K562 (cell line): Measurements from ENCODE around the gene SYNM. TPM values are rescaled to one million over a fixed set of nuclear protein-coding genes. Genes with fewer than 3 reads are reported as not detected.

Experiments used
- ATAC-seq: fragments of 200-7000 bp; cut with Tn5 transposase; 3 replicates; pipeline ENCODE4 v1.9.1; 2020; ENCODE audit warnings: moderate library complexity
- BruUV-seq: library from RNA; stranded (reverse); fragments of 400-500 nt; replicated peaks from 2 replicates; lab custom pipeline; 2021; lab: Mats Ljungman, UMichigan
- CTCF ChIA-PET: fragments of 300-600 bp; formaldehyde crosslinking; extraction: SDS; loops from one replicate; lab custom pipeline; 2021; ENCODE audit warnings: low intra/inter-chr PET ratio; lab: Yijun Ruan, JAX
- POLR2A ChIA-PET: fragments of 300-600, 350-650 bp; sonication (Branson Sonifier 250); formaldehyde crosslinking; extraction: SDS; loops from one replicate; lab custom pipeline; 2021; ENCODE audit warnings: antibody characterized with exemption, inconsistent platforms; lab: Yijun Ruan, JAX
- DNase-seq, 4 experiments: peaks; one replicate each; pipeline versions ENCODE4 v3.0.0 to v3.0.0-alpha.2; 2011 to 2018; ENCODE audit warnings: low spot score in 3 of 4, mixed read lengths in 3 of 4; ENCODE audit errors: extremely low read depth in 1 of 4
- FAIRE-seq: peaks from 2 replicates; lab custom pipeline; 2011; peaks lifted over from hg19 to GRCh38; lab: Jason Lieb, UNC
- H2AFZ ChIP-seq: 2 replicates; pipeline ENCODE4 v1.6.0; 2011; ENCODE audit warnings: low read depth, low read length, control low read depth, inconsistent platforms
- H3K27ac ChIP-seq: fragments of 200-600 bp; 3 replicates; pipeline ENCODE4 v1.8.0; 2011; ENCODE audit warnings: low read depth, mild to moderate bottlenecking, control low read depth, inconsistent platforms, low read length, moderate library complexity, mixed read lengths; ENCODE audit errors: extremely low read depth
- H3K27me3 ChIP-seq, 2 experiments: fragments of 300-600 bp in 1 of 2; 2 replicates in 1 of 2; 3 replicates in 1 of 2; pipeline versions ENCODE4 v1.6.0 to v1.8.0; 2011; ENCODE audit warnings: inconsistent platforms in 2 of 2, low read length in 2 of 2, mild to moderate bottlenecking in 1 of 2, mixed read lengths in 1 of 2, moderate library complexity in 1 of 2; ENCODE audit not compliant: control insufficient read depth in 2 of 2, insufficient read depth in 2 of 2
- H3K36me3 ChIP-seq: fragments of 300-600 bp; 3 replicates; pipeline ENCODE4 v1.8.0; 2011; ENCODE audit warnings: mild to moderate bottlenecking, low read length, inconsistent platforms; ENCODE audit not compliant: control insufficient read depth, insufficient read depth
- H3K4me1 ChIP-seq, 2 experiments: fragments of 200-600 bp in 1 of 2; replicated peaks in 1 of 2; 2 replicates in 1 of 2; 3 replicates in 1 of 2; pipeline versions ENCODE4 v1.5.1 to v1.8.0; 2011; ENCODE audit warnings: inconsistent platforms in 2 of 2, low read length in 2 of 2, mild to moderate bottlenecking in 1 of 2, mixed read lengths in 1 of 2, moderate library complexity in 1 of 2; ENCODE audit not compliant: control insufficient read depth in 2 of 2, insufficient read depth in 2 of 2
- H3K4me2 ChIP-seq: 2 replicates; pipeline ENCODE4 v1.6.1; 2011; ENCODE audit warnings: low read length, control low read depth, inconsistent platforms, mixed read lengths; ENCODE audit not compliant: insufficient read depth
- H3K4me3 ChIP-seq: fragments of 200-600 bp; sonication (generic), shearing (Covaris generic); 2 replicates; pipeline ENCODE4 v1.5.1; 2016; ENCODE audit warnings: control low read depth, inconsistent platforms
- H3K79me2 ChIP-seq: fragments of 200-600 bp; 3 replicates; pipeline ENCODE4 v1.8.0; 2011; ENCODE audit warnings: low read length, inconsistent platforms; ENCODE audit not compliant: control insufficient read depth, insufficient read depth
- H3K9ac ChIP-seq, 2 experiments: 2 replicates each; pipeline versions ENCODE4 v1.6.0 to v1.6.1; 2011; ENCODE audit warnings: low read depth in 2 of 2, low read length in 2 of 2, control low read depth in 1 of 2, inconsistent platforms in 1 of 2, mild to moderate bottlenecking in 1 of 2, mixed read lengths in 1 of 2; ENCODE audit not compliant: insufficient read depth in 1 of 2
- H3K9me1 ChIP-seq: one replicate; pipeline ENCODE4 v1.6.0; 2011; ENCODE audit warnings: inconsistent platforms, mild to moderate bottlenecking, low read length, moderate library complexity; ENCODE audit not compliant: control insufficient read depth, insufficient read depth
- H3K9me3 ChIP-seq: replicated peaks from 2 replicates; pipeline ENCODE4 v1.5.1; 2011; ENCODE audit warnings: low read depth, low read length, inconsistent platforms; ENCODE audit not compliant: control insufficient read depth, insufficient read depth
- H4K20me1 ChIP-seq: replicated peaks from 2 replicates; pipeline ENCODE4 v1.6.1; 2011; ENCODE audit warnings: low read length, inconsistent platforms, mixed read lengths; ENCODE audit not compliant: control insufficient read depth, insufficient read depth
- CC2D1A ChIP-seq: fragments of 450-650 bp; IDR thresholded peaks from 2 replicates; pipeline ENCODE4 v1.6.1; 2017; ENCODE audit warnings: mild to moderate bottlenecking
- CEBPG ChIP-seq, 3 experiments: fragments of 200-800 bp in 1 of 3; sonication (Bioruptor generic) in 1 of 3; sonication (generic) in 1 of 3; formaldehyde crosslinking in 1 of 3; IDR thresholded peaks in 2 of 3; conservative IDR thresholded peaks in 1 of 3; 2 replicates each; pipeline versions ENCODE4 v1.6.1 to v1.8.0; 2016 to 2022; ENCODE audit warnings: missing compliant biosample characterization in 2 of 3, missing genetic modification characterization in 2 of 3, mild to moderate bottlenecking in 1 of 3, missing genetic modification reagents in 1 of 3
- E4F1 ChIP-seq: fragments of 250-450 bp; sonication (Bioruptor Pico); IDR thresholded peaks from 2 replicates; pipeline ENCODE4 v1.5.0; 2021; ENCODE audit warnings: mild to moderate bottlenecking, borderline replicate concordance
- HDAC3 ChIP-seq: fragments of 450-650 bp; IDR thresholded peaks from 2 replicates; pipeline ENCODE4 v1.6.1; 2018; ENCODE audit warnings: borderline replicate concordance, mild to moderate bottlenecking, moderate library complexity; ENCODE audit not compliant: partially characterized antibody
- HES1 ChIP-seq: fragments of 450-650 bp; IDR thresholded peaks from 2 replicates; pipeline ENCODE4 v1.6.1; 2016; ENCODE audit warnings: low read depth, mild to moderate bottlenecking, moderate library complexity
- KAT2B ChIP-seq: IDR thresholded peaks from one replicate; pipeline ENCODE4 v1.6.1; 2012; ENCODE audit warnings: low read depth, mild to moderate bottlenecking, control low read depth, inconsistent platforms, low read length, moderate library complexity
- MCM7 ChIP-seq, 2 experiments: fragments of 450-650 bp; IDR thresholded peaks; 2 replicates each; pipeline ENCODE4 v1.6.1; 2016 to 2018
- POLR2B ChIP-seq: fragments of 450-650 bp; IDR thresholded peaks from 2 replicates; pipeline ENCODE4 v1.6.1; 2018; ENCODE audit warnings: low read depth; ENCODE audit not compliant: partially characterized antibody
- RAD51 ChIP-seq: fragments of 450-650 bp; IDR thresholded peaks from 2 replicates; pipeline ENCODE4 v1.7.1; 2016; ENCODE audit warnings: low read depth, mild to moderate bottlenecking, borderline replicate concordance
- SNRNP70 ChIP-seq: fragments of 200-400 bp; formaldehyde crosslinking; optimal IDR thresholded peaks from 2 replicates; pipeline ENCODE3; 2017; ENCODE audit warnings: low read depth, low read length
- SP2 ChIP-seq: IDR thresholded peaks from 2 replicates; pipeline ENCODE4 v1.6.1; 2011; ENCODE audit warnings: mild to moderate bottlenecking, low read depth, low read length, moderate library complexity; ENCODE audit not compliant: poor library complexity, severe bottlenecking; ENCODE audit errors: extremely low read depth
- SRF ChIP-seq, 2 experiments: fragments of 250-450, 450-650 bp in 1 of 2; sonication (Bioruptor Pico) in 1 of 2; sonication (generic) in 1 of 2; formaldehyde crosslinking; IDR thresholded peaks; 2 replicates each; pipeline versions ENCODE4 v1.5.0 to v1.5.1; 2020 to 2022; ENCODE audit warnings: mild to moderate bottlenecking in 1 of 2, missing genetic modification reagents in 1 of 2
- TCF15 ChIP-seq: fragments of 250-450 bp; sonication (Bioruptor Pico); IDR thresholded peaks from 2 replicates; pipeline ENCODE4 v1.8.0; 2022; ENCODE audit warnings: moderate library complexity, mild to moderate bottlenecking, inconsistent platforms
- ZNF224 ChIP-seq: sonication (generic); formaldehyde crosslinking; IDR thresholded peaks from 2 replicates; pipeline ENCODE4 v1.8.0; 2022; ENCODE audit warnings: mild to moderate bottlenecking, missing genetic modification reagents
- WGBS: fragments of 100-300 bp; shearing (Covaris generic); methylation state at CpG from one replicate; pipeline ENCODE4 v1.1.6; 2016; ENCODE audit warnings: low coverage, mixed read lengths; ENCODE audit not compliant: insufficient coverage; ENCODE audit errors: missing lambda C conversion rate; 5-methylcytosine and 5-hydroxymethylcytosine counted together
- in situ Hi-C: fragments of 300-500 bp; cut with MboI; formaldehyde crosslinking; loops from 4 replicates; pipeline ENCODE4 v1.15.0; 2018; ENCODE audit warnings: inconsistent platforms, mixed read lengths
- intact Hi-C: fragments of 100-400 bp; cut with micrococcal nuclease; formaldehyde crosslinking; loops from 2 replicates; pipeline ENCODE4 v1.14.2; 2022
- polyA plus RNA-seq, 8 experiments: library from polyadenylated mRNA; depleted of rRNA in 4 of 8; stranded (reverse) in 5 of 8; unstranded in 3 of 8; fragments of >200 nt; fragmentation: Nextera tagmentation in 2 of 8; fragmentation: Illumina TruSeq in 1 of 8; extraction: Ambion mirVana in 2 of 8; extraction: Trizol in 1 of 8; gene quantifications; 2 replicates each; pipeline versions ENCODE4 v1.2.1 to v1.2.3, GENCODE V29; 2011 to 2014; ENCODE audit warnings: inconsistent platforms in 1 of 8, missing spikeins in 1 of 8
- total RNA-seq, 7 experiments: library from RNA; depleted of rRNA in 6 of 7; stranded (reverse); fragments of >200 nt in 6 of 7; fragmentation: Illumina TruSeq in 2 of 7; extraction: Trizol in 2 of 7; gene quantifications; 2 replicates each; pipeline versions ENCODE4 v1.2.1 to v1.2.3, GENCODE V29; 2011 to 2021; ENCODE audit warnings: low replicate concordance in 1 of 7

Gene SYNM
- total and polyA plus RNA-seq, 9 of the 15 experiments (the other 6 are each of a cell fraction or from before 2014, with no cell fraction given), result 0.01 to 0.42 (median 0.13) TPM

GRCh38 chr15:99145005-99145404 is 40.1 kb downstream of the SYNM start:
- ChIA-PET POLR2A (interaction anchor here (1.3 kb wide), 1 partner anchor 11 kb away, joined by 3 read pairs; no protein-coding TSS in a partner anchor), CTCF (interaction anchor here (0.6 kb wide), 1 partner anchor 741 kb away, joined by 3 read pairs; no protein-coding TSS in a partner anchor)
- no peak overlapping the region for H3K27ac ChIP-seq

GRCh38 chr15:99145778-99146177 is 40.9 kb downstream of the SYNM start:
- H3K9me1 ChIP-seq, result no peaks in the 10 kb centered on the region
- CTCF ChIA-PET, result interaction anchor here (0.6 kb wide), 1 partner anchor 740 kb away, joined by 3 read pairs; no protein-coding TSS in a partner anchor
- in situ Hi-C loops (no loop called here), intact Hi-C loops (no loop called here)
- no peak overlapping the region for H3K4me2 ChIP-seq
- DNase-seq, result no peak
- H3K4me1 ChIP-seq, result no peaks in the 10 kb centered on the region
- H4K20me1 ChIP-seq, result no peaks in the 10 kb centered on the region
- no peak overlapping the region for H2AFZ ChIP-seq
- no peaks in the 10 kb centered on the region for H3K79me2 ChIP-seq
- no peak overlapping the region for H3K4me3 ChIP-seq
- WGBS, result 16% methylated on average over 5 of the region's 6 CpGs
- H3K27me3 ChIP-seq, result peaks cover 0 to 11% of the 10 kb centered on the region in 2 experiments; a peak in 2 of 5 replicates
- H3K36me3 ChIP-seq, result no peaks in the 10 kb centered on the region
- no peak for FAIRE-seq
- H3K27ac ChIP-seq, result no peak overlapping the region
- H3K9ac ChIP-seq, result no peak overlapping the region
- no TSS peak for BruUV-seq
- no peaks in the 10 kb centered on the region for H3K9me3 ChIP-seq
- POLR2A ChIA-PET, result interaction anchor here (0.6 to 0.8 kb wide), 2 partner anchors 11 to 30 kb away, joined by 3 to 4 read pairs; no protein-coding TSS in a partner anchor
- ATAC-seq, result no peak
- TF ChIP-seq SRF (CRISPR knock-in tag; IDR thresholded peaks at IDR 0.05), result no peak
- no peak for TF ChIP-seq RAD51
- TF ChIP-seq POLR2B, result no peak
- no peak for TF ChIP-seq CC2D1A
- no peak for TF ChIP-seq SNRNP70
- TF ChIP-seq HES1, result no peak
- no peak for TF ChIP-seq E4F1
- TF ChIP-seq HDAC3, result no peak
- TF ChIP-seq MCM7 (IDR thresholded peaks at IDR 0.05), result no peak
- TF ChIP-seq SP2, result no peak

More at GRCh38 chr15:99145005-99145404, 40.1 kb downstream of the SYNM start:
- in situ Hi-C loops (no loop called here), intact Hi-C loops (no loop called here)
- ATAC-seq (no peak), DNase-seq (no peak), FAIRE-seq (no peak)
- Histone ChIP-seq H3K4me3 (no peak overlapping the region), H3K9ac (no peak overlapping the region), H3K79me2 (no peaks in the 10 kb centered on the region), H3K4me1 (no peaks in the 10 kb centered on the region), H3K36me3 (no peaks in the 10 kb centered on the region), H3K27me3 (peaks cover 0 to 11% of the 10 kb centered on the region in 2 experiments; a peak in 2 of 5 replicates), H3K9me3 (no peaks in the 10 kb centered on the region), H3K9me1 (no peaks in the 10 kb centered on the region), H2AFZ (no peak overlapping the region), H4K20me1 (no peaks in the 10 kb centered on the region), H3K4me2 (no peak overlapping the region)
- no peak for TF ChIP-seq ZNF224
- no peak for TF ChIP-seq CEBPG (CRISPR knock-in tag; IDR thresholded peaks at IDR 0.05)
- TF ChIP-seq CEBPG (tag; conservative IDR thresholded peaks at IDR 0.05 in 1 of 2, IDR thresholded peaks at IDR 0.05 in 1 of 2), result no peak
- TF ChIP-seq KAT2B, result no peak
- no peak for TF ChIP-seq TCF15 (CRISPR knock-in tag)
- no TSS peak for BruUV-seq
- 14% methylated on average over 8 of the region's 10 CpGs for WGBS
